PC-3 (cell line): ENCODE measurements around the gene WDPCP. TPM values are rescaled to one million over a fixed set of nuclear protein-coding genes. Genes with fewer than 3 reads are reported as not detected.

ENCODE experiments used
- ATAC-seq: fragments of 200-7000 bp; cut with Tn5 transposase; 2 replicates; pipeline ENCODE4 v1.9.1; 2020; ENCODE audit warnings: mild to moderate bottlenecking, moderate library complexity
- BruUV-seq: library from RNA; stranded (reverse); fragments of 400-500 nt; replicated peaks from 2 replicates; lab custom pipeline; 2021; lab: Mats Ljungman, UMichigan
- CTCF ChIA-PET: fragments of 300-600 bp; sonication (Branson Sonifier 250); formaldehyde crosslinking; loops from one replicate; lab custom pipeline; 2022; ENCODE audit warnings: antibody characterized with exemption; lab: Charles Lee
- POLR2A ChIA-PET: fragments of 300-600 bp; sonication (Branson Sonifier 250); formaldehyde crosslinking; loops from one replicate; lab custom pipeline; 2022; ENCODE audit warnings: antibody characterized with exemption; ENCODE audit not compliant: unreplicated experiment; lab: Charles Lee
- DNase-seq: peaks from one replicate; pipeline ENCODE4 v3.0.0-alpha.2; 2015
- H2AFZ ChIP-seq: fragments of 300-600 bp; sonication (generic); 2 replicates; pipeline ENCODE4 v1.6.0; 2016; ENCODE audit warnings: antibody characterized with exemption, low read length
- H3F3A ChIP-seq: fragments of 300-600 bp; sonication (generic); one replicate; pipeline ENCODE4 v1.6.0; 2017; ENCODE audit warnings: antibody characterized with exemption, low read length, control low read depth, mild to moderate bottlenecking; ENCODE audit not compliant: unreplicated experiment
- H3K27ac ChIP-seq: fragments of 300-600 bp; sonication (generic); 2 replicates; pipeline ENCODE4 v1.5.1; 2016; ENCODE audit warnings: mild to moderate bottlenecking, low read length
- H3K27me3 ChIP-seq: fragments of 300-600 bp; sonication (generic); 2 replicates; pipeline ENCODE4 v1.6.1; 2016; ENCODE audit warnings: low read length, mixed read lengths
- H3K36me3 ChIP-seq: fragments of 300-600 bp; sonication (generic); 2 replicates; pipeline ENCODE4 v1.6.1; 2016; ENCODE audit warnings: low read depth, mixed run types, low read length, mixed read lengths
- H3K4me1 ChIP-seq: fragments of 300-600 bp; sonication (generic); 2 replicates; pipeline ENCODE4 v1.5.1; 2016; ENCODE audit warnings: low read length; ENCODE audit not compliant: insufficient read depth
- H3K4me2 ChIP-seq: fragments of 300-600 bp; sonication (generic); 2 replicates; pipeline ENCODE4 v1.6.0; 2016; ENCODE audit warnings: low read length
- H3K4me3 ChIP-seq: fragments of 300-600 bp; sonication (generic); 2 replicates; pipeline ENCODE4 v1.5.1; 2016; ENCODE audit warnings: mild to moderate bottlenecking, low read length, mixed read lengths
- H3K79me2 ChIP-seq: fragments of 300-600 bp; sonication (generic); 2 replicates; pipeline ENCODE4 v1.6.1; 2017; ENCODE audit warnings: low read length, mixed read lengths
- H3K9ac ChIP-seq: fragments of 300-600 bp; sonication (generic); 2 replicates; pipeline ENCODE4 v1.6.0; 2016; ENCODE audit warnings: mild to moderate bottlenecking, low read length
- H3K9me2 ChIP-seq: fragments of 300-600 bp; sonication (generic); replicated peaks from 2 replicates; pipeline ENCODE4 v1.6.1; 2016; ENCODE audit warnings: mixed run types, low read length, mixed read lengths
- H3K9me3 ChIP-seq: fragments of 300-600 bp; sonication (generic); 2 replicates; pipeline ENCODE4 v1.6.1; 2016; ENCODE audit warnings: low read length, mixed read lengths
- H4K20me1 ChIP-seq: fragments of 300-600 bp; sonication (generic); 2 replicates; pipeline ENCODE4 v1.6.1; 2016; ENCODE audit warnings: low read length, mixed read lengths
- CTCF ChIP-seq: fragments of 300-600 bp; sonication (generic); conservative IDR thresholded peaks from 2 replicates; pipeline ENCODE4 v1.5.1; 2017; ENCODE audit warnings: antibody characterized with exemption, low read depth, mild to moderate bottlenecking, low read length
- EZH2 ChIP-seq: fragments of 300-600 bp; sonication (generic); IDR thresholded peaks from one replicate; pipeline ENCODE4 v1.6.1; 2017; ENCODE audit warnings: antibody characterized with exemption, mild to moderate bottlenecking, low read length; ENCODE audit not compliant: unreplicated experiment
- EZH2phosphoT487 ChIP-seq: fragments of 300-600 bp; sonication (generic); IDR thresholded peaks from 2 replicates; pipeline ENCODE4 v1.6.1; 2018; ENCODE audit warnings: mild to moderate bottlenecking, antibody characterized with exemption, low read length, borderline replicate concordance
- intact Hi-C: fragments of 100-400 bp; cut with micrococcal nuclease; formaldehyde crosslinking; loops from 2 replicates; pipeline ENCODE4 v1.9.0; 2023
- total RNA-seq: library from RNA; depleted of rRNA; stranded (reverse); fragments of >200 nt; gene quantifications from 2 replicates; pipeline ENCODE4 v1.2.3, GENCODE V29; 2014

The WDPCP gene
- total RNA-seq, 1 experiment from 2014 or later, result 4.0 TPM

DNA sequence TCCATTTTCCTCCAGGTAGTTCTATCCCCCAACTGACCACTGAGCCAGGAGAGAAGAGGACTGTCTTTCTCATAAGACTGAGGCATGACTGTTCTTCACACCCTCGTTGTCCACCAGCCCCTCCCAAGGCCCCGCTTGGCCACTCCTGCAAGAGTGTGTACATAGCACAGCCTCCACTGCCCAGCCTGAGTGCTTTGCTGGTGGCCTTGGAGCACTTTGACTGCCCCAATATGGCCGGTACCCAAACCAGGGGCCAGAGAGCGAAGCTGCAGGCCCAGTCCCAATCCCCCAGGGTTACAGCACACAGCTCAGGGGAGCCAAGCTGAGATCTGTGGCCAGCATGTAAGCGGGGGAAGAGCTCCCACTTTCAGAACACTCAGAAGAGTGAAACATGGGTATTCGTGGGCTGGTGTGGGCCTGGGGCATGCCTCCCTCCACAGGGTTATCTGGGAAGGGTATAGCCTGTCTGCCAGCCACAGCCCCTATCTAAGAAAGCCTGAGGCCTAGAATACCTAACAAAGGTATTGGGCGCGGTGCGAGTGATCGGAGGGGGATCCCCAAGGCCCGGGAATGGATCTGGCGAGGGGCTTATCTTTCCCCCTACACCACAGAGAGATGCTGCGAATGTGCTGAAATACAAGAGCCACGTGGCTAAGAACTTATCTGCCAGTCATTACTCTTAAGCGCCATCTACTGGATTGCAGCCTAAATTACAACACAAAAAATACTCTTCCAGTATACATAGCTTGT, 163.8 kb downstream of the WDPCP start:
- Histone ChIP-seq H3K4me1 (no peaks in the 10 kb centered on the region), H3K9ac (no peak overlapping the region), H3K79me2 (no peaks in the 10 kb centered on the region), H3K9me2 (no peaks in the 10 kb centered on the region), H3F3A (no peaks in the 10 kb centered on the region), H3K27ac (no peak overlapping the region), H3K4me2 (no peak overlapping the region), H3K36me3 (no peaks in the 10 kb centered on the region), H3K9me3 (no peaks in the 10 kb centered on the region), H3K4me3 (no peak overlapping the region), H3K27me3 (no peaks in the 10 kb centered on the region), H2AFZ (peak overlapping the region; percentile 81), H4K20me1 (no peaks in the 10 kb centered on the region)
- peak; percentile 85 for DNase-seq
- ChIA-PET POLR2A (no interaction called here), CTCF (interaction anchor here (0.5 to 1.0 kb wide), 6 partner anchors 14 to 465 kb away, joined by 3 to 8 read pairs (median 4); no protein-coding TSS in a partner anchor)
- peak; percentile 86 for TF ChIP-seq CTCF
- TF ChIP-seq EZH2, result no peak
- no peak for TF ChIP-seq EZH2phosphoT487
- BruUV-seq, result no TSS peak
- ATAC-seq, result peak; percentile 93
- intact Hi-C loops, result loop anchor here (1.0 to 10.0 kb wide), 3 partner anchors 240 to 638 kb away; no protein-coding TSS in a partner anchor

GRCh38 chr2:63422556-63422955, 165.7 kb downstream of the WDPCP start:
- Histone ChIP-seq H3K27me3 (no peaks in the 10 kb centered on the region), H4K20me1 (no peaks in the 10 kb centered on the region), H3K36me3 (no peaks in the 10 kb centered on the region), H3K79me2 (no peaks in the 10 kb centered on the region), H3K9me2 (no peaks in the 10 kb centered on the region), H3K9ac (no peak overlapping the region), H2AFZ (no peak overlapping the region), H3K4me1 (no peaks in the 10 kb centered on the region), H3K9me3 (no peaks in the 10 kb centered on the region), H3K4me2 (no peak overlapping the region), H3K27ac (no peak overlapping the region), H3F3A (no peaks in the 10 kb centered on the region), H3K4me3 (no peak overlapping the region)
- intact Hi-C loops, result loop anchor here (10.0 kb wide), 1 partner anchor 238 kb away; no protein-coding TSS in a partner anchor
- ChIA-PET CTCF (no interaction called here), POLR2A (no interaction called here)
- DNase-seq (no peak), ATAC-seq (no peak)
- TF ChIP-seq EZH2, result no peak
- TF ChIP-seq EZH2phosphoT487, result no peak
- no TSS peak for BruUV-seq

GRCh38 chr2:63408530-63408929, 179.7 kb downstream of the WDPCP start:
- Histone ChIP-seq H3K36me3 (no peaks in the 10 kb centered on the region), H3K9me2 (no peaks in the 10 kb centered on the region), H3K9ac (peak overlapping the region; percentile 27; the same call in 1 of the 2 replicates), H3K4me2 (0 out of 2 replicates have a peak overlapping the region, but pooled peaks have one; percentile 1), H2AFZ (peak overlapping the region; percentile 38; the same call in 1 of the 2 replicates), H3K27ac (peak overlapping the region; percentile 20; the same call in 1 of the 2 replicates), H4K20me1 (no peaks in the 10 kb centered on the region), H3F3A (no peaks in the 10 kb centered on the region), H3K9me3 (no peaks in the 10 kb centered on the region), H3K4me3 (no peak overlapping the region), H3K4me1 (peaks cover 8% of the 10 kb centered on the region), H3K79me2 (no peaks in the 10 kb centered on the region), H3K27me3 (no peaks in the 10 kb centered on the region)
- DNase-seq, result peak; percentile 35
- TF ChIP-seq EZH2, result no peak
- no peak for TF ChIP-seq CTCF
- no peak for TF ChIP-seq EZH2phosphoT487
- POLR2A ChIA-PET, result no interaction called here
- CTCF ChIA-PET, result no interaction called here
- BruUV-seq, result no TSS peak
- intact Hi-C loops, result no loop called here
- peak; percentile 24; the same call in 1 of the 2 replicates for ATAC-seq
